Muscle layer of colon (tissue), 2 donors: ENCODE results near the gene MOSPD3.
A peak's percentile ranks its signal among the peaks of the same experiment; 100 is the strongest.

Experiments used
- H3K27ac ChIP-seq: one replicate; pipeline ENCODE4 v1.7.0; 2013; ENCODE audit warnings: low read depth, mild to moderate bottlenecking, low read length, moderate library complexity
- H3K27me3 ChIP-seq, 2 donors: one replicate each; pipeline ENCODE4 v1.7.0; 2013; ENCODE audit warnings: low read length in 2 of 2, mild to moderate bottlenecking in 2 of 2; ENCODE audit not compliant: insufficient read depth in 2 of 2, control insufficient read depth in 1 of 2
- H3K36me3 ChIP-seq: one replicate; pipeline ENCODE4 v1.7.0; 2013; ENCODE audit warnings: mild to moderate bottlenecking, low read length; ENCODE audit not compliant: insufficient read depth
- H3K4me1 ChIP-seq: one replicate; pipeline ENCODE4 v1.7.0; 2013; ENCODE audit warnings: mild to moderate bottlenecking, low read length; ENCODE audit not compliant: insufficient read depth
- H3K4me3 ChIP-seq, 2 donors: one replicate each; pipeline ENCODE4 v1.7.0; 2013; ENCODE audit warnings: low read length in 2 of 2, low read depth in 1 of 2, mild to moderate bottlenecking in 1 of 2, moderate library complexity in 1 of 2
- H3K9ac ChIP-seq: one replicate; pipeline ENCODE4 v1.7.0; 2013; ENCODE audit warnings: low read length
- H3K9me3 ChIP-seq: one replicate; pipeline ENCODE4 v1.7.0; 2013; ENCODE audit warnings: mild to moderate bottlenecking, low read length
- donor health status: abdominal sarcoma.
- donor health status: Adenocarcinoma of cecum.

The MOSPD3 gene

GRCh38 chr7:100577507-100577906, 34.8 kb upstream of the MOSPD3 start:
- Histone ChIP-seq H3K27ac (no peak overlapping the region), H3K4me1 (no peaks in the 10 kb centered on the region), H3K4me3 (no peak overlapping the region), H3K36me3 (peaks cover 71% of the 10 kb centered on the region), H3K9me3 (no peaks in the 10 kb centered on the region), H3K9ac (no peak overlapping the region), H3K27me3 (peaks cover 0 to 17% of the 10 kb centered on the region in 2 donors)

DNA sequence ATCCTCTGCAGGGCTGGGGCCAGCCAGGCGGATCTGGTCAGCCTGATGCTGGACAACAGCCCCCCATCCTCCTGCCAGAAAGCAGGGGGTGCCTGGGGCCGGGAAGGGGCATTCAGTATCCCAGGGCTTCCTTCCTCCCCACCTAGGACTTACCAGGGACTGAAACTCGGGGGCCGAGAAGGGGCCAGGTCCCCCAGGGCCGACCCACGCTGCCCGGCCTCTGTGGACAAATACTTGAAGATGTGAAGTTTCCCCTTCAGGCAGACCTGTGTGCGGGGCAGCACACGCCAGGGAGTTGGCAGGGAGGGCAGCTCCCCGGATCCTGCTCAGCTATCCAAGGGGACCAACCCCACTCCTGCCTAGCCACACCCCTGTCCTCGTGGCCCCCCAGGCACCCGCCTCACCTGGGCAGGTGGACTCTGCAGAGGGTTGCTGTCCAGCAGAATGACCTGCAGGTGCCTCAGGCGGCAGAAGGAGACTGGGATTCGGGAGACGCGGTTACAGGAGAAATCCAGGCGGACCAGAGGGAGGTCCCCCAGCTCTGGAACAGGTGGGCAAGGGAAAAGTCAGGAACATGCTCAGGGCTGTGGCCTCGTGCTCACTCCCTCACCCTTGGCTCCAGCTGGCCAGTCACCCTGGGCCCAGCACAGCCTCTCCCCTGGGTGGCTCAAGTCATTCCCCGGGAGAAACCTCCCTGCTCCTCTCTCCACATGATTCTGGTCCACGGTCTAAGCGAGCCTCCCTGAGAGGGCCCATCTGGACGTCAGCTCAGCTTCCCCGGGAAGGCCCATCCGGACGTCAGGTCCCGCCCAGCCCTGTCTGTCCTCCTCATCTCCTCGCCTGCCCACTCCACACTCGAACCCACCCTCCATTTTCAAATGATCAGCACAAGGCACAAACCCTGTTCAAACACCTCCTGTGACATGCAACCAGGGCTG, 33.8 kb upstream of the MOSPD3 start:
- no peak overlapping the region for H3K27ac ChIP-seq
- H3K4me1 ChIP-seq = peaks cover 7% of the 10 kb centered on the region
- H3K27me3 ChIP-seq = peaks cover 0 to 8% of the 10 kb centered on the region in 2 donors
- H3K9me3 ChIP-seq = no peaks in the 10 kb centered on the region
- no peak overlapping the region for H3K4me3 ChIP-seq
- peaks cover 71% of the 10 kb centered on the region for H3K36me3 ChIP-seq
- H3K9ac ChIP-seq = no peak overlapping the region

GRCh38 chr7:100580466-100581283, 31.7 kb upstream of the MOSPD3 start:
- Histone ChIP-seq H3K9me3 (no peaks in the 10 kb centered on the region), H3K4me3 (no peak overlapping the region), H3K9ac (no peak overlapping the region), H3K36me3 (peaks cover 66% of the 10 kb centered on the region), H3K4me1 (peaks cover 23% of the 10 kb centered on the region), H3K27me3 (no peaks in the 10 kb centered on the region), H3K27ac (no peak overlapping the region)

GRCh38 chr7:100582041-100582579, 30.2 kb upstream of the MOSPD3 start:
- Histone ChIP-seq H3K36me3 (peaks cover 51% of the 10 kb centered on the region), H3K9ac (no peak overlapping the region), H3K27ac (no peak overlapping the region), H3K27me3 (no peaks in the 10 kb centered on the region), H3K4me1 (peaks cover 23% of the 10 kb centered on the region), H3K4me3 (no peak overlapping the region), H3K9me3 (no peaks in the 10 kb centered on the region)

GRCh38 chr7:100582650-100583049, 29.7 kb upstream of the MOSPD3 start:
- H3K27me3 ChIP-seq = no peaks in the 10 kb centered on the region
- no peaks in the 10 kb centered on the region for H3K9me3 ChIP-seq
- H3K4me3 ChIP-seq = peak overlapping the region in 1 of 2 donors; percentile 32
- no peak overlapping the region for H3K9ac ChIP-seq
- H3K36me3 ChIP-seq = peaks cover 46% of the 10 kb centered on the region
- no peak overlapping the region for H3K27ac ChIP-seq
- H3K4me1 ChIP-seq = peaks cover 23% of the 10 kb centered on the region

- H3K4me3 ChIP-seq = peak overlapping the region in 1 of 2 donors; percentile 32
- peaks cover 38% of the 10 kb centered on the region for H3K36me3 ChIP-seq
- H3K27me3 ChIP-seq = no peaks in the 10 kb centered on the region
- H3K9me3 ChIP-seq = no peaks in the 10 kb centered on the region
- H3K9ac ChIP-seq = no peak overlapping the region
- H3K27ac ChIP-seq = peak overlapping the region; percentile 24
- peaks cover 23% of the 10 kb centered on the region for H3K4me1 ChIP-seq
Measured at GRCh38 chr7:100583132-100584053, 28.9 kb upstream of the MOSPD3 start.

- Histone ChIP-seq H3K27ac (peak overlapping the region; percentile 24), H3K4me1 (peaks cover 23% of the 10 kb centered on the region), H3K27me3 (no peaks in the 10 kb centered on the region), H3K36me3 (peaks cover 31% of the 10 kb centered on the region), H3K4me3 (peak overlapping the region; percentile 85 to 89), H3K9me3 (no peaks in the 10 kb centered on the region), H3K9ac (peak overlapping the region; percentile 65)
Measured at GRCh38 chr7:100584054-100584682, 28.2 kb upstream of the MOSPD3 start.

- peaks cover 23% of the 10 kb centered on the region for H3K4me1 ChIP-seq
- peak overlapping the region; percentile 86 for H3K27ac ChIP-seq
- H3K9ac ChIP-seq = peak overlapping the region; percentile 65
- H3K36me3 ChIP-seq = peaks cover 24% of the 10 kb centered on the region
- H3K4me3 ChIP-seq = peak overlapping the region; percentile 85 to 89
- H3K9me3 ChIP-seq = no peaks in the 10 kb centered on the region
- H3K27me3 ChIP-seq = peaks cover 0 to under 1% of the 10 kb centered on the region in 2 donors
Measured at GRCh38 chr7:100584683-100585510, 27.4 kb upstream of the MOSPD3 start.

- peaks cover 23% of the 10 kb centered on the region for H3K4me1 ChIP-seq
- H3K9ac ChIP-seq = peak within 1 kb of the TSS; percentile 65
- peaks cover 17% of the 10 kb centered on the region for H3K36me3 ChIP-seq
- peak within 1 kb of the TSS; percentile 85 to 89 for H3K4me3 ChIP-seq
- no peaks in the 10 kb centered on the region for H3K9me3 ChIP-seq
- H3K27ac ChIP-seq = peak within 1 kb of the TSS; percentile 86
- peaks cover 5 to 7% of the 10 kb centered on the region in 2 donors for H3K27me3 ChIP-seq
Measured at GRCh38 chr7:100585511-100586265, 26.7 kb upstream of the MOSPD3 start, which contains the start of gene LRCH4. TSS of gene LRCH4 (minus strand) at chr7:100586129. CDS start at chr7:100586100, 29 bp downstream.
